Glutamatergic neuron (in vitro differentiated cells): ENCODE results near the gene ZAP70. TPM values are rescaled to one million over a fixed set of nuclear protein-coding genes. Genes with fewer than 3 reads are reported as not detected.
"Not testable (repeated sequence)": the region's sequence is repeated elsewhere in the genome, so short reads cannot be mapped to it uniquely, and the experiment has no call there.

Source experiments
- DNase-seq: peaks from one replicate; pipeline ENCODE4 v3.0.0; 2022
- H3K27ac Mint-ChIP-seq: one replicate; pipeline ENCODE4 v1.8.0; 2020; ENCODE audit warnings: mild to moderate bottlenecking, mixed read lengths, inconsistent platforms; ENCODE audit not compliant: unreplicated experiment
- H3K27me3 Mint-ChIP-seq: one replicate; pipeline ENCODE4 v1.8.0; 2020; ENCODE audit warnings: mild to moderate bottlenecking, moderate library complexity, mixed read lengths, inconsistent platforms; ENCODE audit not compliant: unreplicated experiment
- H3K36me3 Mint-ChIP-seq: one replicate; pipeline ENCODE4 v1.8.0; 2020; ENCODE audit warnings: mild to moderate bottlenecking, mixed read lengths, inconsistent platforms; ENCODE audit not compliant: unreplicated experiment
- H3K4me1 Mint-ChIP-seq: one replicate; pipeline ENCODE4 v1.8.0; 2020; ENCODE audit warnings: mild to moderate bottlenecking, low read depth, mixed read lengths, inconsistent platforms; ENCODE audit not compliant: unreplicated experiment
- H3K4me3 Mint-ChIP-seq: one replicate; pipeline ENCODE4 v1.8.0; 2020; ENCODE audit warnings: mild to moderate bottlenecking, mixed read lengths, inconsistent platforms; ENCODE audit not compliant: unreplicated experiment
- H3K9me3 Mint-ChIP-seq: one replicate; pipeline ENCODE4 v1.8.0; 2020; ENCODE audit warnings: mild to moderate bottlenecking, moderate library complexity, mixed read lengths, inconsistent platforms; ENCODE audit not compliant: unreplicated experiment
- CTCF ChIP-seq: fragments of 200-600 bp; sonication (generic); IDR thresholded peaks from one replicate; pipeline ENCODE4 v1.5.0; 2021; ENCODE audit not compliant: partially characterized antibody, unreplicated experiment
- total RNA-seq: library from RNA; stranded (reverse); fragmentation: NEBNext Ultra II Directional; extraction: Animal tissue kit (Norgen Biotek cat#: 25700); gene quantifications from one replicate; pipeline ENCODE4 v1.2.1, GENCODE V29; 2021; ENCODE audit not compliant: unreplicated experiment

Gene ZAP70
- total RNA-seq, 1 donor from 2014 or later, result 1.3 TPM

DNA sequence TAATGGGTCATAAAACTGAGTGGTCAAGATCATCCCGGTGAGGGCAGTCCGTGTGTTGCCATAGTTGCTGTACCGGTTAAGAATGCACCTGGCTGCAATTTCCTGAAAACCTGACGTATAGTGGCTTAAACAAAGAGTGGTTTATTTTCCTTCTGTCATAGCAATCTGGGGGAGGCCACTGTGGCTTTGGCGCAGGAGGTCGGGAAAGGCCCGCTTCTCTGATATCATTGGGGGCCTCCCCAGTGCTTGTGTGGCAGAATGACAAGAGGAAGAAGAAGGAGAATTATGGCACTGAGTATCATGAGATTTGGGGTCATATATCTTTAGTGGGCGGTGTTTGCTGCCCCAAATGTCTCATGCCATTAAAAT lies 39.5 kb upstream of the ZAP70 start:
- no peak overlapping the region for H3K27ac Mint-ChIP-seq
- no peak overlapping the region for H3K4me3 Mint-ChIP-seq
- TF ChIP-seq CTCF, result no peak
- H3K4me1 Mint-ChIP-seq, result peaks cover 8% of the 10 kb centered on the region
- no peaks in the 10 kb centered on the region for H3K27me3 Mint-ChIP-seq
- DNase-seq, result no peak
- no peaks in the 10 kb centered on the region for H3K9me3 Mint-ChIP-seq
- peaks cover 12% of the 10 kb centered on the region for H3K36me3 Mint-ChIP-seq

- H3K4me3 Mint-ChIP-seq, result no peak overlapping the region
- peaks cover 12% of the 10 kb centered on the region for H3K36me3 Mint-ChIP-seq
- H3K9me3 Mint-ChIP-seq, result no peaks in the 10 kb centered on the region
- no peak overlapping the region for H3K27ac Mint-ChIP-seq
- DNase-seq, result no peak
- H3K4me1 Mint-ChIP-seq, result peaks cover 8% of the 10 kb centered on the region
- no peaks in the 10 kb centered on the region for H3K27me3 Mint-ChIP-seq
- TF ChIP-seq CTCF, result no peak
Observed at GRCh38 chr2:97675430-97676113, 37.8 kb upstream of the ZAP70 start.

DNA sequence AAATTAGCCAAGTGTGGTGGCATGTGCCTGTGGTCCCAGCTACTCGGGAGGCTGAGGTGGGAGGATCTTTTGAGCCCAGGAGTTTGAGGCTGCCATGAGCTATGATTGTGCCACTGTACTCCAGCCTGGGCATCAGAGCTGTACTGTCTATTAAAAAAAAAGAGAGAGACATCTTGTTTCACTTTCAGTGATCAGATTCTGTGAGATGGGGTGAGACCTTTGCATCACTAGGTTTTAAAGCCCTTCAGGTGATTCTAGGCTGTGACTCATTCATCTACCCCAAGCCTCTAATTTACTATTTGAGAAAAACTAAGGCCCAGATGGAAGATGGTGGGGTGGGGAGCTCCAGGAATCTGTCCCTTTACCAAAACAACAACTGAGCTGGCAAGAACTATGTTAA lies 36.8 kb upstream of the ZAP70 start:
- no peaks in the 10 kb centered on the region for H3K27me3 Mint-ChIP-seq
- H3K4me3 Mint-ChIP-seq, result no peak overlapping the region
- H3K36me3 Mint-ChIP-seq, result peaks cover 12% of the 10 kb centered on the region
- H3K27ac Mint-ChIP-seq, result no peak overlapping the region
- peaks cover 8% of the 10 kb centered on the region for H3K4me1 Mint-ChIP-seq
- TF ChIP-seq CTCF, result no peak
- H3K9me3 Mint-ChIP-seq, result no peaks in the 10 kb centered on the region
- DNase-seq, result no peak

DNA sequence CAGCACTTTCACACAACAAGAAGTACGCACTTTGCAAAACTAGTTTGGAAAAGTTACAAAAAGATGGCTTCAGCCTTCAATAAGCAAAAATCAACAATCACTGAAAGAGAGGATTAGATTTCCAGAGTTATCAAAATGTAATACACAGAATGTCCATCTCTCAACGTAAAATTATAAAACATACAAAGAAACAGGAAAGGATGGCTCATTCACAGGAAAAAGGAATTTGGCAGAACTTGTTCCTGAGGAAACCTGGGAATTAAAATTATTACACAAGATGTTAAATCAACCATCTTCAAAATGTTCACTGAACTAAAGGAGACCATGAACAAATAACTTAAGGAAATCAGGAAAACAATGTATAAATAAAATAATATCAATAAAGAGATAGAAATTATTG lies 35.9 kb upstream of the ZAP70 start:
- no peak for DNase-seq
- Mint-ChIP-seq H3K4me3 (no peak overlapping the region), H3K27me3 (no peaks in the 10 kb centered on the region), H3K9me3 (no peaks in the 10 kb centered on the region), H3K4me1 (peaks cover 8% of the 10 kb centered on the region), H3K36me3 (peaks cover 12% of the 10 kb centered on the region), H3K27ac (no peak overlapping the region)
- no peak for TF ChIP-seq CTCF

DNA sequence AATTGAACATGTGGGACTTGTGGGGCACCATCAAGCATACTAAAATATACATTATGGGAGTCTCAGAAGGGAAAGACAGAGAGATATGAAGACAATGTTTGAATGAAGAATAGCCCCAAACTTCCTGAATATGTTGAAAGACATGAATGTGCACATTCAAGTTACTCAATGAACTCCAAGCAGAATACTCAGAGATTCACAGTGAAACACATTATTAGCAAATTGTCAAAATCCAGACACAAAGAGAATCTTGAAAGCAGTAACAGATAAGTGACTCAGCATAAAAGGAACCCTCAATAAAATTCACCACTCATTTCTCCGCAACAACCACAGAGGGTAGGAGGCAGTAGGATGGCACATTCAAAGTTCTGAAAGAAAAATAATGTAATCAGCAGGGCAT lies 35.1 kb upstream of the ZAP70 start:
- no peak for TF ChIP-seq CTCF
- no peak for DNase-seq
- Mint-ChIP-seq H3K9me3 (no peaks in the 10 kb centered on the region), H3K4me1 (peaks cover 5% of the 10 kb centered on the region), H3K4me3 (no peak overlapping the region), H3K27ac (no peak overlapping the region), H3K27me3 (no peaks in the 10 kb centered on the region), H3K36me3 (peaks cover 9% of the 10 kb centered on the region)

DNA sequence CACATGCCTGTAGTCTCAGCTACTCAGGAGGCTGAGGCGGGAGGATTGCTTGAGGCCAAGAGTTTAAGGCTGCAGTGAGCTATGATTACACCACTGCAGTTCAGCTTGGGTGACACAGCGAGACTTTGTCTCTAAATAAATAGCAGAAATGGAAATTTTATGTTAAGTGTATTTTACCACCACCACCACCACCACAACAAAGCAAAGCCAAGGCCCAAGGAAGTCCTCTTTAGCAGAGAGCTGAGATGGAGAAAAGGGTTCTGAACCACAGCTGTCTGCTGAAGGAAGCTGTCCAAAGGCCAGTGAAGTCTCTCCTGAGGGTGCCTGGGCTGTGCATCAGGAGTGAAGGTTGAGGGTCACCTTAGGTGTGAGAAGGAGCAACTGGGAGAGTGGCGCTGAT lies 26.1 kb upstream of the ZAP70 start:
- not testable (repeated sequence) for H3K27ac Mint-ChIP-seq, H3K27me3 Mint-ChIP-seq, H3K4me1 Mint-ChIP-seq, H3K9me3 Mint-ChIP-seq, H3K4me3 Mint-ChIP-seq, DNase-seq, H3K36me3 Mint-ChIP-seq
